Measurements from ENCODE around the gene UPK1B. TPM values are rescaled to one million over a fixed set of nuclear protein-coding genes. Genes with fewer than 3 reads are reported as not detected.
"Not testable (repeated sequence)": the region's sequence is repeated elsewhere in the genome, so short reads cannot be mapped to it uniquely, and the experiment has no call there.

The UPK1B gene
- not detected for total RNA-seq
- long read RNA-seq, donor 1: 0 reads
- long read RNA-seq, donor 2: 0 reads

- intact Hi-C loops (cut with DNase I): no loop called here
- DNase-seq (ENCODE audit: low spot score): no peak
These were observed at the start of gene UPK1B for GRCh38 chr3:119173325-119173724. TSS of gene UPK1B (plus strand) at chr3:119173598. CDS start at chr3:119186742, 13,144 bp downstream.

GRCh38 chr3:119125342-119125741, 48.1 kb upstream of the UPK1B start:
- DNase-seq (ENCODE audit: low spot score): no peak
- intact Hi-C loops (cut with DNase I): no loop called here

GRCh38 chr3:119125742-119126504, 47.5 kb upstream of the UPK1B start:
- DNase-seq (ENCODE audit: low spot score): no peak
- intact Hi-C loops (cut with DNase I): no loop called here

DNA sequence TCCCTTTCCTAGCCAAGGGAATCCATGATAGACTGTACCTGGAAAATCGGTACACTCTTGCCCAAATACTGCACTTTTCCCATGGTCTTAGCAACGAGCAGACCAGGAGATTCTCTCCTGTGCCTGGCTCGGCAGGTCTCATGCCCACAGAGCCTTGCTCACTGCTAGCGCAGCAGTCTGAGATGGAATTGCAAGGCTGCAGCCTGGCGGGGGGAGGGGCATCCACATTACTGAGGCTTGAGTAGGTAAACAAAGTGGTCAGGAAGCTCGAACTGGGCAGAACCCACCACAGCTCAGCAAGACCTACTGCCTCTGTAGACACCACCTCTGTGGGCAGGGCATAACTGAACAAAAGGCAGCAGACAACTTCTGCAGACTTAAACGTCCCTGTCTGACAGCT, 43.1 kb upstream of the UPK1B start:
- intact Hi-C loops (cut with DNase I); DNase-seq (ENCODE audit: low spot score): not testable (repeated sequence)

DNA sequence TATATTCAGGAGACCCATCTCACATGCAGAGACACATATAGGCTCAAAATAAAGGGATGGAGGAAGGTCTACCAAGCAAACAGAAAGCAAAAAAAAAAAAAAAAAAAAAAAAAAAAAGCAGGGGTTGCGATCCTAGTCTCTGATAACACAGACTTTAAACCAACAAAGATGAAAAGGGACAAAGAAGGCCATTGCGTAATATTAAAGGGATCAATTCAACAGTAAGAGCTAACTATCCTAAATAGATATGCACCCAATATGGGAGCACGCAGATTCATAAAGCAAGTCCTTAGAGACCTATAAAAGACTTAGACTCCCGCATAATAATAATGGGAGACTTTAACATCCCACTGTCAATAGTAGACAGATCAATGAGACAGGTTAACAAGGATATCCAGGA, 41.1 kb upstream of the UPK1B start:
- DNase-seq (ENCODE audit: low spot score); intact Hi-C loops (cut with DNase I): not testable (repeated sequence)

GRCh38 chr3:119139360-119139759, 34.0 kb upstream of the UPK1B start:
- DNase-seq (ENCODE audit: low spot score); intact Hi-C loops (cut with DNase I): not testable (repeated sequence)

GRCh38 chr3:119140466-119140865, 32.9 kb upstream of the UPK1B start:
- intact Hi-C loops (cut with DNase I): no loop called here
- no peak for DNase-seq (ENCODE audit: low spot score)

DNA sequence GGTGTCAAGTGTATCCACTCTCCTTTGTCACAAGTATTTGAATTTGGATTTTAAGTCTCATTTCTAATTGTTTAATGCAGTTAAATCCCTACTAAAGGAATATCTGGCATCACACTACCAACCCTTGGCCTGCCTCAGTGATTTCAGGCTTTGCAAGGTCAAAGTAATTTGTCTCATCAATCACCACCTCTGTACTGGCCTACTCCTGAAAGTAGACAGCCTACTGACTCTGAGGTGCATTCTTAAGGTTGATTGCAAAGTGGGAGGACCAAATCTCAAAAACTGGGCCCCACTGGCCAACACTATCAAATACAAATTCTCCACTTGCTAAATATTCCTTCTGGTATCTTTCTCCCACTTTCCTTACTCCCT, 28.3 kb upstream of the UPK1B start:
- no peak for DNase-seq (ENCODE audit: low spot score)
- intact Hi-C loops (cut with DNase I): loop anchor here in 1 of 2 donors (5.0 kb wide), 1 partner anchor 1037 kb away; no protein-coding TSS in a partner anchor

- intact Hi-C loops (cut with DNase I): loop anchor here in 1 of 2 donors (5.0 kb wide), 1 partner anchor 1037 kb away; no protein-coding TSS in a partner anchor
- DNase-seq (ENCODE audit: low spot score): peak; percentile 79
These were observed 27.8 kb upstream of the UPK1B start, which contains the start of gene TEX55 for GRCh38 chr3:119145500-119146167. TSS of gene TEX55 (plus strand) at chr3:119146165. CDS start at chr3:119146190, 25 bp downstream.

- intact Hi-C loops (cut with DNase I): loop anchor here in 1 of 2 donors (5.0 kb wide), 1 partner anchor 1036 kb away; no protein-coding TSS in a partner anchor
These were observed 26.6 kb upstream of the UPK1B start for GRCh38 chr3:119146578-119147375.

GRCh38 chr3:119147494-119147893, 25.9 kb upstream of the UPK1B start:
- no peak for DNase-seq (ENCODE audit: low spot score)
- intact Hi-C loops (cut with DNase I): loop anchor here in 1 of 2 donors (5.0 kb wide), 1 partner anchor 1035 kb away; no protein-coding TSS in a partner anchor

More at GRCh38 chr3:119146578-119147375, 26.6 kb upstream of the UPK1B start:
- no peak for DNase-seq (ENCODE audit: low spot score)

- DNase-seq (ENCODE audit: low spot score): no peak
- intact Hi-C loops (cut with DNase I): loop anchor here in 1 of 2 donors (5.0 kb wide), 1 partner anchor 1034 kb away; no protein-coding TSS in a partner anchor
These were observed 24.8 kb upstream of the UPK1B start for GRCh38 chr3:119148493-119149180.

DNA sequence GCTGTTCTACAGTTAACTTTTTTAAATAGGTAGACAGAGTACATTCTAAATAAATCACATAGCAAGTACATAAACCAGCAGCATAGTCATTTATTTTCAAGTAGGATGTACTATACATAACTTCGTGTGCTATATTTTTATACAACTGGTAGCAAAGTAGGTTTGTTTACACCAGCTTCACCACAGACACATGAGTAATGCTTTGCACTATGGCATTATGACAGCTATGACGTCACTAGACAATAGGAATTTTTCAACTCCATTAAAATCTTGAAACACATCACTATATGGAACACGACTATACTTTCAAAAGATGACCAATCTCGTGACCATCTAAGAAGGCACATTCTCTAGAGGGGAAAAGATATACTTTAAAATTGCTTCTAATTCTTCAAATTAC, 23.9 kb upstream of the UPK1B start:
- DNase-seq (ENCODE audit: low spot score): no peak
- intact Hi-C loops (cut with DNase I): loop anchor here in 1 of 2 donors (5.0 kb wide), 1 partner anchor 1033 kb away; no protein-coding TSS in a partner anchor

GRCh38 chr3:119156868-119157267, 16.5 kb upstream of the UPK1B start:
- no peak for DNase-seq (ENCODE audit: low spot score)
- intact Hi-C loops (cut with DNase I): no loop called here

GRCh38 chr3:119157971-119158370, 15.4 kb upstream of the UPK1B start:
- intact Hi-C loops (cut with DNase I): no loop called here

DNA sequence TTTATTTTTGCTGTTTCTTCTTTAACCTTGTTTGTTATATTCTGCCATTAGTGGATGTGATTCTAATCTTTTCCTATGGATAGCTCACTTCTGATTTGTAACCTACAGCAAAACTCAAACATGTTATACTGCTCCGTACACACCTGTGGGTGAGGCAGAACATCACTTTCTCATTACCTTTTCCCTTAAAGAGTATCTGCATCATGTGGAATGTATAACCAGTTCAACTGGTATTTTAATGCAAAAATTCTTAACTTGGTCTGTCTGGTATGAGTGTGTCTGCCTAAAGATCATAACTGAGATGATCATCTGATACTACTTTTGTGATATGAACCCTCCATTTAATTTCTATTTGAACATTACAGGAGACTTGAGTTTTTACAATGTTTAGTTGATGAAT, 13.0 kb upstream of the UPK1B start:
- intact Hi-C loops (cut with DNase I): no loop called here
- DNase-seq (ENCODE audit: low spot score): no peak

More at GRCh38 chr3:119157971-119158370, 15.4 kb upstream of the UPK1B start:
- no peak for DNase-seq (ENCODE audit: low spot score)

DNA sequence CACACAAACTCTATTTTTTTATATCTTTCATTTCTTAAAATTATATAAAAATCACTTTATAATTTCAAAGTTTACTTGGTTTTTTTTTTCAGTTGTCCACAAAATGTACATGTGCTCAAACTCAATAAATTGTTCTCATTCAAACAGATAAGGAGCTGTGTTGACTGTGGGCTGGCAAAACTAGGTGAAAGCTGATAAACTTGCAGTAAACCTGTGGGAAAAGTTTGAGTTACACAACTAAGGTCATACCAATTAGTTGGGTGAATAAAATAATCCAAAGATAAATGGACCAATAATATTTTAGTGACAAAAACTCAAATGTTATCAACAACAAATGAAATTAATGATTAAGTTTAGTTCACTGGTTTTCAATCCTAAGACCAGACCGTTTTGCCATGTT, 12.6 kb upstream of the UPK1B start:
- intact Hi-C loops (cut with DNase I): no loop called here
- no peak for DNase-seq (ENCODE audit: low spot score)

DNA sequence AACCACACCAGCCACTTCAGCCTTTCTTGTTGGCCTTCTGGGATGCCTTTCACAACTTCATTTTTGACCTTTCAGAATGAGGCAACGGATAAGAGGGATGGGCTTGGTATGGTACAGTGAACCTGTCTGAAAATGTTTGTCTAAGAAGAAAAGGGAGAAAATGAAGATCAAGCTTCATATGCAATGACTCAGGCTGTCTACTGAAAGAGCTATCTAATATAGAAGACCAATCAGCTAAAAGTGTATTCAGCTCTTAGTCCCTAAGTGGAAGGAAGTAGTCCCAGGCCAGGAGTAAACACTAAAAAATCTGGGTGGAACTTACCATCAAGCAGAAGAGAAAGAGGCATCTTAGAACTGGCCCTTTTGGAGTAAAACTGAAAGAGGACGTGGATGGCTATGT, 12.2 kb upstream of the UPK1B start:
- no peak for DNase-seq (ENCODE audit: low spot score)
- intact Hi-C loops (cut with DNase I): no loop called here

GRCh38 chr3:119164745-119165144, 8.7 kb upstream of the UPK1B start:
- DNase-seq (ENCODE audit: low spot score); intact Hi-C loops (cut with DNase I): not testable (repeated sequence)
